ENCODE measurements around the gene SPN. TPM values are rescaled to one million over a fixed set of nuclear protein-coding genes. Genes with fewer than 3 reads are reported as not detected.
"Not testable (repeated sequence)": the region's sequence is repeated elsewhere in the genome, so short reads cannot be mapped to it uniquely, and the experiment has no call there.

The SPN gene
- total RNA-seq, 1 experiment from 2014 or later: 0.47 TPM

DNA sequence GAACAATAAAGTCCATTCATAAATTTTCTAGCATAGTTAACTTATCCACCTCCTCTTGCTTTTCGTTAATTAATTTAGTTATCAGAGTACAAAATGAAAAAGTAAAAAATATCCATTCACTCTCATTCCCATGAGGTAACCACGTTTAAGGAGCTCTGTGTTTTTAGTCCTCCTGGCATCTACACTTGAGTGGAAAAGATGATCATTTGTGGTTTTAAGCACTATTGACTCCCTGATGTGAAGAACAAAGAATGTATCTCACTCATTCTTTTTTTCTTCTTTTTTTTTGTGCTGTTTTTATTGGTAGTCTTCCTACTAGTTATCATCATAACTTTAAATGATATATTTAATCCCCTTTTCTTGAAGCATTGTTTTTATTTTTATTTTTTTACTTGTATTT, 42.0 kb downstream of the SPN start:
- RAD21 ChIA-PET (ENCODE audit: low non-redundant PET in 1 of 2, low total read pairs in 2 of 2, uncharacterized antibody in 2 of 2, unreplicated experiment in 2 of 2): no interaction called here

DNA sequence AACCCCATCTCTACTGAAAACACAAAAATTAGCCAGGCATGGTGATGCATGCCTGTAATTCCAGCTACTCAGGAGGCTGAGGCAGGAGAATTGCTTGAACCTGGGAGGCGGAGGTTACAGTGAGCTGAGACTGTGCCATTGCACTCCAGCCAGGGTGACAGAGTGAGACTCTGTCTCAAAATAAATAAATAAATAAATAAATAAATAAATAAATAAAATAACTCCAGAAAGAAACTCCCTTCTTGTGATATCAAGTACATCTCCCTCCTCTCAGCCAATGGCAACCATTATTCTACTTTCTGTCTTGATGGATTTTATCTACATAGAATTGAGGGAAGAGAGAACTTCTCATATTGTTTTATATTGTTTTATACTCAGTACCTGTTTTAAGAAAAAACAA, 44.1 kb downstream of the SPN start:
- H3K36me3 ChIP-seq (ENCODE audit: control insufficient read depth in 1 of 2, insufficient read depth in 2 of 2, low read length in 2 of 2); POLR2A ChIA-PET; H3K27me3 ChIP-seq (ENCODE audit: insufficient read depth, low read length); intact Hi-C loops (cut with micrococcal nuclease); H3K9ac ChIP-seq (ENCODE audit: low read length); H3K9me2 ChIP-seq (ENCODE audit: insufficient read depth); BruUV-seq (replicated peaks); RAD21 ChIA-PET (ENCODE audit: low non-redundant PET in 1 of 2, low total read pairs in 2 of 2, uncharacterized antibody in 2 of 2, unreplicated experiment in 2 of 2); H3K4me2 ChIP-seq (ENCODE audit: low read length); ATAC-seq; H2AFZ ChIP-seq (ENCODE audit: low read depth, low read length, poor library complexity, severe bottlenecking); H3K27ac ChIP-seq (ENCODE audit: low read depth, low read length); H3K9me3 ChIP-seq (ENCODE audit: control insufficient read depth in 1 of 2, insufficient read depth in 1 of 2, low read depth in 1 of 2, low read length in 2 of 2); DNase-seq (ENCODE audit: low read depth, low spot score); H3K79me2 ChIP-seq (ENCODE audit: insufficient read depth, low read length); H3K4me3 ChIP-seq (replicated peaks in 1 of 2; ENCODE audit: low read depth in 1 of 2, low read length in 2 of 2); H4K20me1 ChIP-seq (ENCODE audit: insufficient read depth): not testable (repeated sequence)
- H3K4me1 ChIP-seq (ENCODE audit: control insufficient read depth in 1 of 2, insufficient read depth in 2 of 2, low read length in 2 of 2): peaks cover 5 to 11% of the 10 kb centered on the region in 2 experiments; a peak in 3 of 4 replicates
- CTCF ChIA-PET: interaction anchor here (0.7 kb wide), 1 partner anchor 1745 kb away, joined by 3 read pairs; no protein-coding TSS in a partner anchor

More for the DNA sequence above, 42.0 kb downstream of the SPN start:
- no peak overlapping the region for H3K4me2 ChIP-seq (ENCODE audit: low read length)
- no TSS peak for BruUV-seq (replicated peaks)
- H3K4me1 ChIP-seq (ENCODE audit: control insufficient read depth in 1 of 2, insufficient read depth in 2 of 2, low read length in 2 of 2): peaks cover 2 to 18% of the 10 kb centered on the region in 2 experiments; a peak in 3 of 4 replicates
- ATAC-seq (no peak), DNase-seq (ENCODE audit: low read depth, low spot score) (no peak)
- ChIA-PET CTCF (no interaction called here), POLR2A (no interaction called here)
- H3K27me3 ChIP-seq (ENCODE audit: insufficient read depth, low read length): no peaks in the 10 kb centered on the region
- no peak overlapping the region for H3K27ac ChIP-seq (ENCODE audit: low read depth, low read length)
- H3K9me3 ChIP-seq (ENCODE audit: control insufficient read depth in 1 of 2, insufficient read depth in 1 of 2, low read depth in 1 of 2, low read length in 2 of 2): no peaks in the 10 kb centered on the region
- H4K20me1 ChIP-seq (ENCODE audit: insufficient read depth): no peaks in the 10 kb centered on the region
- no peak overlapping the region for H3K9ac ChIP-seq (ENCODE audit: low read length)
- no peak overlapping the region for H2AFZ ChIP-seq (ENCODE audit: low read depth, low read length, poor library complexity, severe bottlenecking)
- H3K79me2 ChIP-seq (ENCODE audit: insufficient read depth, low read length): no peaks in the 10 kb centered on the region
- TF ChIP-seq EZH2phosphoT487 (IDR thresholded peaks at IDR 0.05; ENCODE audit: borderline replicate concordance): no peak
- no peak for TF ChIP-seq RAD21 (IDR thresholded peaks at IDR 0.05; ENCODE audit: low read depth)
- TF ChIP-seq, protein P1, sequence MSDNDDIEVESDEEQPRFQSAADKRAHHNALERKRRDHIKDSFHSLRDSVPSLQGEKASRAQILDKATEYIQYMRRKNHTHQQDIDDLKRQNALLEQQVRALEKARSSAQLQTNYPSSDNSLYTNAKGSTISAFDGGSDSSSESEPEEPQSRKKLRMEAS (IDR thresholded peaks at IDR 0.05): no peak
- TF ChIP-seq EZH2 (IDR thresholded peaks at IDR 0.05): no peak
- TF ChIP-seq, protein P2, sequence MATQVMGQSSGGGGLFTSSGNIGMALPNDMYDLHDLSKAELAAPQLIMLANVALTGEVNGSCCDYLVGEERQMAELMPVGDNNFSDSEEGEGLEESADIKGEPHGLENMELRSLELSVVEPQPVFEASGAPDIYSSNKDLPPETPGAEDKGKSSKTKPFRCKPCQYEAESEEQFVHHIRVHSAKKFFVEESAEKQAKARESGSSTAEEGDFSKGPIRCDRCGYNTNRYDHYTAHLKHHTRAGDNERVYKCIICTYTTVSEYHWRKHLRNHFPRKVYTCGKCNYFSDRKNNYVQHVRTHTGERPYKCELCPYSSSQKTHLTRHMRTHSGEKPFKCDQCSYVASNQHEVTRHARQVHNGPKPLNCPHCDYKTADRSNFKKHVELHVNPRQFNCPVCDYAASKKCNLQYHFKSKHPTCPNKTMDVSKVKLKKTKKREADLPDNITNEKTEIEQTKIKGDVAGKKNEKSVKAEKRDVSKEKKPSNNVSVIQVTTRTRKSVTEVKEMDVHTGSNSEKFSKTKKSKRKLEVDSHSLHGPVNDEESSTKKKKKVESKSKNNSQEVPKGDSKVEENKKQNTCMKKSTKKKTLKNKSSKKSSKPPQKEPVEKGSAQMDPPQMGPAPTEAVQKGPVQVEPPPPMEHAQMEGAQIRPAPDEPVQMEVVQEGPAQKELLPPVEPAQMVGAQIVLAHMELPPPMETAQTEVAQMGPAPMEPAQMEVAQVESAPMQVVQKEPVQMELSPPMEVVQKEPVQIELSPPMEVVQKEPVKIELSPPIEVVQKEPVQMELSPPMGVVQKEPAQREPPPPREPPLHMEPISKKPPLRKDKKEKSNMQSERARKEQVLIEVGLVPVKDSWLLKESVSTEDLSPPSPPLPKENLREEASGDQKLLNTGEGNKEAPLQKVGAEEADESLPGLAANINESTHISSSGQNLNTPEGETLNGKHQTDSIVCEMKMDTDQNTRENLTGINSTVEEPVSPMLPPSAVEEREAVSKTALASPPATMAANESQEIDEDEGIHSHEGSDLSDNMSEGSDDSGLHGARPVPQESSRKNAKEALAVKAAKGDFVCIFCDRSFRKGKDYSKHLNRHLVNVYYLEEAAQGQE (IDR thresholded peaks at IDR 0.05; ENCODE audit: low read depth): no peak
- TF ChIP-seq JUND (IDR thresholded peaks at IDR 0.05): no peak
- no peak for TF ChIP-seq SP1 (IDR thresholded peaks at IDR 0.05; ENCODE audit: low read depth)
- no peak for TF ChIP-seq ZNF274 (IDR thresholded peaks at IDR 0.05; ENCODE audit: low read depth, low read length)
- no peak for TF ChIP-seq TCF7L2 (IDR thresholded peaks at IDR 0.05; ENCODE audit: borderline replicate concordance, extremely low read depth, insufficient read depth, insufficient read length)
- TF ChIP-seq POLR2A (IDR thresholded peaks at IDR 0.05; ENCODE audit: borderline replicate concordance, extremely low read depth, insufficient read depth, insufficient read length): no peak
- TF ChIP-seq SIN3A (IDR thresholded peaks at IDR 0.05; ENCODE audit: low read depth): no peak
- TF ChIP-seq CEBPB (IDR thresholded peaks at IDR 0.05; ENCODE audit: low read depth): no peak
- TF ChIP-seq POLR2AphosphoS5 (IDR thresholded peaks at IDR 0.05; ENCODE audit: low read depth, low read length): no peak
- intact Hi-C loops (cut with micrococcal nuclease): no loop called here
- no peak overlapping the region for H3K4me3 ChIP-seq (replicated peaks in 1 of 2; ENCODE audit: low read depth in 1 of 2, low read length in 2 of 2)
- no peaks in the 10 kb centered on the region for H3K9me2 ChIP-seq (ENCODE audit: insufficient read depth)
- no peaks in the 10 kb centered on the region for H3K36me3 ChIP-seq (ENCODE audit: control insufficient read depth in 1 of 2, insufficient read depth in 2 of 2, low read length in 2 of 2)
